Activated CD4-positive, alpha-beta T cell treated with anti-CD3 and anti-CD28 coated beads, Interleukin-2, Interleukin-4, amounts not matched to agents 100 ng/mL and 50 ng/mL, durations not matched to agents 16 hours and 8 hours (primary cell): Measurements from ENCODE around the gene RNASEH2A.
"Not testable (repeated sequence)": the region's sequence is repeated elsewhere in the genome, so short reads cannot be mapped to it uniquely, and the experiment has no call there.

Experiments used
- DNase-seq: peaks from one replicate; pipeline ENCODE4 v3.0.0-alpha.2; 2020; ENCODE audit warnings: low spot score

RNASEH2A gene

DNA sequence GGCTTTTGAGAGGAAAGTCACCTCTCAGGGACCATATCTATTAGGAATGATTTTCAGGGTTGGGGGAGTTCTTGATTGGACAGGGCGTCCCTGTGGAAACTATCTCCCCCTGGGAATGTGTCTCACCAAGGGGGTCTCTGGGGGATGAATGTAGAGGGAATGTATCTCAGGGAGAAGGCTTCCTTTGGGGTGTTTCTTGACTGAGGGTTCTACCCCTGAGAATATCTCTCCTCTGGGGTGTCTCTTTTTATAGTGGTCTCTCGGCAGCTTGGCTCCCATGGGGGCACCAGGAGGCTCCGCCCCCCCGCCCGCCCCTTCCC lies 27.0 kb downstream of the RNASEH2A start:
- DNase-seq: no peak

DNA sequence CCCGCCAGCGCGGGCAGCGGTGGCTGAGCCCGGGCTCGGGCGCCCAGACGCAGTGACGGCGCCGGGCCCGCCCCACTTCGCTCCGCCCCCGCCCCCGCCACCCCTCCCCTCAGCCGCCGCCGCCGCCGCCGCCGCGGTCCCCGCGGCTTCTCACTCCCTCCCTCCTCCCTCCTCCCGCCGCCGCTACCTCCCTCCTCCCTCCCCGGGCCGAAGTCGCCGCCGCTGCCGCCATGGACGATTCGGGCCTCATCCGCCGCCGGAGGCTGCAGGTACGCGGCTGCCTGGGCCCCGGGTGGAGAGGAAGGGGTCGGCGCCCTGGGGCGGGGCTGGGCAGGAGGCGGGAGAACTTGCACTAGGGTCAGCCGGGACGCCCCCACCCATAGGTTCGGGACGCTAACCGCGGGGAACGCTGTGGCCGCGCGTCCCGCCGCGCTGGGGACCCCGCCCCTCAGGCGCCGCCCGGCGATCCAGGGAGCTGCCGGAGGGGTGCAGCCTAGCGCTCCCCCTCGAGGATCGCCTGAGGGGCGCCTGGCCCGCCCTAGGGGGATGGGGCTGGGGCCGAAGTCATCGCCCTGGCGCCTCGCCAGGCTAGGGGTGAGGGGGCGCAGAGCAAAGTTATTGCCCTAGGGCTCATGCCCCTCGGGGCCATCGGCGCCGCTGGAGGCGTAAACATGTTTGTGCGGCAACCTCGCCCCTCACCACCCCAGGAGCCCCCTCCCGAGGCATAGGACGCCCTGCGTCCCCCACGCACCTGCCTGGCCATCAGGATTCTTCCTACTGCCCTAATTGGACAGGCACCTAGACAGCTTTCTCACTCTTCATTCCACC lies 27.6 kb downstream of the RNASEH2A start:
- DNase-seq: no peak

DNA sequence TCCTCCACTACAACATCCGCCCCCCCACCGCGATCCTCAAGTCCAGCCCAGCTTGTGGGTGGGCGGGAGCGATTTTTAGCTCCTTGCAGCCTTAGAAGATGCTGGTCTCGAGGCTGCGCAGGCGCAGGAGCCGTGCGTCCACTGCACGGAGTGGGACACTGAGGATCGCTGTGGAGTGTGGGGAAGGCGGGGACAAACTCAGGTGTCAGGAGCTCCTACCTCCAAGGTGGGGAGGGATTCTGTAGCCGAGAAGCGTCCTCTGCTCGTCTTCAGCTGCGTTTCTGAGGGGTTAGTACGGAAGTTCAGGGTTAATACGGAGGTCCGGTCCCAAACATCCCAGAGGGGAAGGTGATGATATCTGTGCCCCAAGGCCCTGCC lies 28.2 kb downstream of the RNASEH2A start, which contains the start of gene RTBDN:
Gene RTBDN (minus strand): TSS at position 14 of the 378 bp plus-strand sequence. CDS start 4,600 bp downstream, outside the sequence.
- no peak for DNase-seq

DNA sequence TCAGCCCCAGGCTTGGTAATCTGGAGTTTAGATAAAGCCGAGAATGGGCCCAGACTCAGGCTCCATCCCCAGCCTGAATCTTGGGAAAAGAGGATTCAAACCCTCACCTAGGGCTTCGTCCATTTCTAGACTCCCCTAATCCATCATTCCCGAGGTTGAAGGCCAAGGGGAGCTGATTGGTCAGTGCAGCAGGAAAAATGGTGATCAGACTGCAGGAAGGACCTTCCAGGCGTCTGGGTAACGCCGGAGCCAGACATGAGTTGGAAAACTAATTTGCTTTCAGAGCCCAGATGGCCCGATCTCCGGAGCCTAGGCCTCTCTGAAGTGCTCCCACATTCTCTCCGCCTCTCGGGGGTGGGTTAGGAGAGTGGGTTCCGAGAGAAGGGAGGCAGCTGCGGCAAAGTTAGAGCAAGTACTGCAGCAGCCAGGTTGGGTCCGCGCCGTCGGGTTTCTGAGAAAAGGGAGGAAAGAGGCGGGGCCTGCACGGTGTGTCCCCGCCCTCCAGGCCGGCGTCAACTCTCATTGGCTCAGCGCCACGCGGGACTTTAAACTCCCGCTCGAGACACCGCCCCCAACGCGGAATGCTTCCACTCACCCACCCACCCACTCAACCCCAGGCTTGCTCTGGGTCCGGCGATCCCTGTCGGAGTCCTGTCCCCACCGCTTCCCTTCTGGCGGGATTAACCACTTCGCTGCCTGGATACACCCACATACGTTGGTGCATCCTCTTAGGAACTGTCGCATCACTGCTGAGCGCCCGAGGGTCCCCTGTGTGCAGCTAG lies 28.8 kb downstream of the RNASEH2A start:
- DNase-seq: no peak

DNA sequence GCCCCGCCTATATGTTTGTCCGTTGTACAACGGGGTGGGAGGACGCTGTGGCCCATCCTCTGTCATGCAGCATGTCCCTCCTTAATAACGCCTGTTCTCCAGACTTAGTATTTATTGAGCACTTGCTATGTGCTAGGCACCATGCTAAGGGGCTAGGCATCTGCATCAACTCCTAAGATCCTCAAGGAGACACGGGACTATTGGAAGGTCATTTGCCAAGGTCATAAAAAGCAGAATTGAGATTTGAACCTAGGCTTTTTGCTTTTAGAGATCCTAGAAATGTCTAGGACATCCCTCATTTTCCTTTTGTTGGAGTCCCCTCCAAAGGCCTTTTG lies 30.1 kb downstream of the RNASEH2A start:
- no peak for DNase-seq

DNA sequence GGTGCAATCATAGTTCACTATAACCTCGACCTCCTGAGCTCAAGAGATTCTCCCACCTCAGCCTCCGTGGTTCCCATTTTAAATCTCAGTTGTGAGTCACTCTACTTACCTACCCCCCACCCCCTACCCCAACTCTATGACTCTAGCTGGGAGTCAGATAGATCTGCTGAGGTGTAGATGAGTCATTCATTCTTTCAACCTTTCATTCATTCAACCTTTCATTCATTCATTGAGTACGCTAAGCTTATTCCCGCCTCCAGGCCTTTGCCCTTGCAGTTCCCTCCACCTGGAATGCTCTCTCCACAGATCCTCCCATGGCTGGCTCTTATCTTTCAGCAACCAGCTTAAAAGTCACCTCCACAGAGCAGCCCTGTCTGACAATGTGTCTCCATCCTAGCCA lies 30.8 kb downstream of the RNASEH2A start:
- no peak for DNase-seq

DNA sequence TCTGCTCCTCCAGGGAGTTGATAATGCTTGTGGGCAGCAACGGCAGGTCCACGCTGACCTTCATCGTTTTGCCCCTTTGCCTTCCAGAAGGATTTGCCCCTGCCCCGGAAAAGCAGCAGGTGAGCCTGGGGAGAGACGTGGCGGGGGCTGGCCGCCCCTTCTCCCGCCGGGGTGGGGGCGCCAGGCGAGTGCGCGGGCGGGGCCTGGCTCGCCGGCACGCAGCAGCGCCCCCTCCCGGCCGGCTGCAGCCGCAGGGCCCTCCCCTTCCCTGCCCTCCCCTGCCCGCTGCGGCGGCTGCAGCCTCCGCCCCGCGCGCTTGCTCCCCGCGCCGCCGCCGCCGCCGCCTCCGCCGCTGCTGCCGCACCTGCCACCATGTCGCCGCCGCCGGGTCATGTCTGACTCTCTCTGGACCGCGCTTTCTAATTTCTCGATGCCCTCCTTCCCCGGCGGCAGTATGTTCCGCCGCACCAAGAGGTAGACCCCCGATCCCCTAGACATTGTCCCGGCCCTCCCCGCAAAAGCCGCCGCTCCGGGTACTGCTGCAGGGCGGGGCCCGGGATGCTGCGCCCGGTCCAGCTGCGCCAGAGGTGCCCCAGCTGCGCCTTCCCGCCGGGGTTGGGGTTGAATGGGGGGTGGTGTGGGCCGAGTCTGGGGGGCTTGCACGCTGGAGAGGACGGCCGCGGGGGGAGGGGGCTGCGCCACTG lies 31.9 kb downstream of the RNASEH2A start, which contains the start of gene MAST1:
Gene MAST1 (plus strand): TSS at position 334 of the 704 bp plus-strand sequence. CDS start 58 bp downstream, at position 392.
- no peak for DNase-seq

DNA sequence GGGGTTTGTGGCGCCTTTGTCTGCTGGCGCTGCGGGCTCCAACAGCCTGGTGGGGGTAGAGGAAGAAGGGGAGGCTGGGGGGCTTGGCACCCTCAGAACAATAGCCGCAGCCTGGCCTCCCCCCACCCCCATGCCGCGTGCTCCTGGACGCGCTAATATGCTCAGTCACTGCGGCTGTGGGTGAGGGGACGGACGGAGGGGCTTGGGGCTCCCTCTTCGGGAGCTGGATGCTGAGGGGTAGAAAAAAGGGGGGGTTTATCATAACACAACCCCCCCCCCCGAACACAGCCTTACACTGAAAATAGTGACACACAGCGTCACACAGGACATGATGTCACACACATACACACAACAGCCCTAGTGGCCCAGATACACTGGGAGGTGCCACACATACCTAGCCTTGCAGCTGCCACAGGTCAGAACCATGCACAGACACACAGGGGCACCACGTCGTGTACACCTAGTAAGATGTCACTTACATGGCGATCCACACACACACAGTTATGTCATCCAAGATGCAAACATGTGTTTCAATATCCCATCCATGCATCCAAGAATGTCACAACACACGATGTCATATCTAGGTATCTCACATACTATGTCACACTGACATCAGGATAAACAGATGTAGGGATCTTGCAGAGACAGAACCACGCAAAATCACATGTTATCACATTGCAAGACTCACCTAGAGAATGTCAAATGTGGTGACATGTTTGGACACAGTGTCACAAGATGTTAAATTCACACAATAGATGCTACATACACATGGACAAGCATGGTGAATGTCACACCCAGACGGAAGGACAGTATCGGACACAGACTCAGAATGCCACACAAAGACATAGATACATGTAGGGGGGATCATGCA lies 32.7 kb downstream of the RNASEH2A start:
- no peak for DNase-seq

DNA sequence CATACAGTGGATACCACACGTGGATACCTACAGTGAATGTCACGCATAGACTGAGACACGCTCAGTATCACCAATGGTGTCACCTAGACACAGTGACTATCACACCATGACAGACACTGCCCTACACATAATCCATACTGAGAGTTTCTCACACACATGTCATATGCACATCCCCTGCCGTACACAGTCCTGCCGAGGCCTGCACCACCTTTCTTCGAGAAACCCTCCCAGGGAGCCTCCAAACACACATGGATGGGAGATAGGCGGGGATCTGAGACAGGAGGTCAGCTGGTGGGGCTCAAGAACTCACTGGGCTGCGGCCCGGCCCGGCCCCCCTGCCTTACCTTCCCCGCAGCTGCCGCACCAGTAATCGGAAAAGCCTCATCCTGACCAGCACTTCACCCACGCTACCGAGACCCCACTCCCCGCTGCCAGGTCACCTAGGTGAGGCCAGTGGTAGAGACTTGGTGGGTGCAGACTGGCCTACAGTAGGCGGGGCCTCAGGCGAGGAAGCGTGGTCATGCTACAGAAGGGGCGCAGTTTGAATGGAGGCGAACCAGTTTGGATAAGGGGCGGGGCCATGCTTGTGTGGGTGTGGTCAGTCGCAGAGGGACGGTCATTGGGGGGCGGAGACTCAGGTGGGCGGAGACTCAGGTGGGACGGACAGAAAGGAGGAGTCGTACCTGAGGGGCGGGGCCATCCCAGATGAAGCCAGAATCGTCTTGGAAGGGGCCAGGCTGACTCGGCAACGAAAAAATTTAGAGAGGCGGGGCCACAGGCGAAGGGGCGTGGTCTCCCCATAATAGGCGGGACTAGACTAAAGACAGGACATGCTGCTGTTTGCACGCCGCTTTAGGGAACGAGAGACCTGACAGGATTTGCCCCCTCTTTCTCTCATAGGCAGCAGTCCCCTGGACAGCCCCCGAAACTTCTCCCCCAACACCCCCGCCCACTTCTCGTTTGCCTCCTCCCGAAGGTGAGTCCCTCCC lies 34.0 kb downstream of the RNASEH2A start:
- peak; percentile 67 for DNase-seq

DNA sequence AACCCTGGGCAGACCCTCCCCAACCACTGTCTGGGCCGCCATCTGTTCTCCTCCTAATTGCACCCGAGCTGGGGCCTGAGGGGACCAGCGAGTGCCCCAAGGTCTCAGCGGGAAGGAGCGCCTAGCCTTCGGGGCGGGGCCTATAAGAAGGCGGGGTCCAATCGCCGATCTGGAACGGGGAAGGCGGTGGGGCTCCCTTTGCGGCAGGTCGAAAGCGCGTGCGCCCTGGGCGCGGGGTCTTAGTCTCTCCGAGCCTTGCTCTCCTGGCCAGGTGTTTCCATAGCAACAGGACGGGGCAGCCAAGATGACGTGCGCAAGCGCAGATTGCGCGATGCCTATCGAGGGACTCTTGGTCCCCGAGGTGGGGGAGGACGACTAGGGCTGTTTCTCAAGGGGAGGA lies 34.7 kb downstream of the RNASEH2A start:
- no peak for DNase-seq

DNA sequence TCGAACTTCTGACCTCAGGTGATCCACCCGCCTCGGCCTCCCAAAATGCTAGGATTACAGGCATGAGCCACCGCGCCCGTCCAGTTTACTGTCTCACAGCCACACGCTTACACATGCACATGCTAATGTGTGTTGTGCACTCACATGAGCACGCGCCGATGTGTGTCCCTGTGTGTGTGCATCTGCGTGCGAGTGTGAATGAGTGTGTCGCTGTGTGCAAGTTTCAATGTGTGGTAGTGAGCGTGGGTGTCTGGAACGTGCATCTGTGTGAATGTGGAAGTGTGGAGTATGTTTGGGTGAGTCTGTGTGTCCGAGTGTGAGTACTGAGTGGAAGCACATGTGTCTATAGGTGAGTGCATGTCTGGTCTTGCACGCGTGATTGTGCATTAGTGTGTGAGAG lies 36.1 kb downstream of the RNASEH2A start:
- DNase-seq: no peak

DNA sequence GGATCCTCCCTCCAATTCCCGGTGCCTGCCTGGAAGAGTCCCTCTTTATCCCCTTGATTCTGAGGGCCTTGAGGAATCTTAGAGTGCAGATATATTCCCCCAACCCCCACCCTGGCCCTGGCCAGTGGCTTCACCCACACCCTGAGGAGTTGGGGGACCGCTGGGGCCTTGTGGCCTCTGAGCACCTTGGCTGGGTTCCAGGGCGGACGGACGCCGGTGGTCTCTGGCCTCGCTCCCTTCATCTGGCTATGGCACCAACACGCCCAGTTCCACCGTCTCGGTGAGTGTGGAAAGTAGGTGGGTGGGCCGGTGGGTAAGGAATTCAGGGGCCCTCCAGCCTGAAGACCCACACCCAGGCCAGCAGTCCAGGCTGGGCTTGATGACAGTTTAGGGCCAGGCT lies 36.9 kb downstream of the RNASEH2A start:
- DNase-seq: no peak

DNA sequence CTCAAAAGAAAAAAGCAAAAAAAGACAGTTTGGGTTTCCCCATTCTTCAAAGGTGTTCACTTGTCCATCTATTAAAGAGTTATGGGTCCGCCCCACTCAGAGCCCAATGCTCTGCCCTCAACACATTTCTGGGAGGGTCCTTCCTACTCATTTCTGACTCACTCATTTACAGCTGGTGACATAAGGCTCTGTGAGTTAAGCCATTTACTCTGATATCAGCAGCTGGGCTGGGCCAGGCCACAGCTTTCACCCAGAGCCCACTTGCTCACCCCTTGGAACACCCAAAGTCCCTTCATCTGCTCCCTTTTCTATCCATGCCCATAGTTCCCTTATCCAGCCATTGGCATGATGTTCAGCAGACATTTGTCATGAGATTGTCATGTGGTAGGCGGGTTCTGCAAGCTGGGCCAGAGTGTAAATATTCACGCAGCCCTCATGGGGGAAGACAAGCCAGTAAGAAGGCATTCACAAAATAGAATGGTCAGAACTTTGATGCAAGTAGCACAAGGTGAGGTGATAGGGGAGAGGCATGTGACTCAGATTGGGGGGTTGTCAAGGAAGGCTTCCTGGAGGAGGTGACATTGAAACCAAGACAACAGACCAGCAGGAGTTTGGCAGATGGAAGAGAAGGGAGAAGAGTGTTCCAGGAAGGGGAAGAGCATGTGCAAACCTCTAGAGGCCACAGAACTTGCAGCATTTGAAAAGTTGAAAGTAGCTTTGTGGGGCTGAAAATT lies 37.8 kb downstream of the RNASEH2A start:
- no peak for DNase-seq

DNA sequence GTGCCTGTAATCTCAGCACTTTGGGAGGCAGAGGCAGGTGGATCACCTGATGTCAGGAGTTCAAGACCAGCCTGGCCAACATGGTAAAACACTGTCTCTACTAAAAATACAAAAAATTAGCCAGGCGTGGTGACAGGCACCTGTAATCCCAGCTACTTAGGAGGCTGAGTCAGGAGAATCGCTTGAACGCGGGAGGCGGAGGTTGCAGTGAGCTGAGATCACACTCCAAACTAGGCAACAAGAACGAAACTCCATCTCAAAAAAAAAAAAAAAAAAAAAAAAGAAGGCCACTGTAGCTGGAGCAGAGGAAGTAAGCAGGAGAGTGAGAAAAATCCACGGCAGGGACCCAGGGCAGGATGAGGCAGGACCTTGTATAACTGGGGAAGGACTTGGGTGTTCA lies 40.2 kb downstream of the RNASEH2A start:
- not testable (repeated sequence) for DNase-seq

DNA sequence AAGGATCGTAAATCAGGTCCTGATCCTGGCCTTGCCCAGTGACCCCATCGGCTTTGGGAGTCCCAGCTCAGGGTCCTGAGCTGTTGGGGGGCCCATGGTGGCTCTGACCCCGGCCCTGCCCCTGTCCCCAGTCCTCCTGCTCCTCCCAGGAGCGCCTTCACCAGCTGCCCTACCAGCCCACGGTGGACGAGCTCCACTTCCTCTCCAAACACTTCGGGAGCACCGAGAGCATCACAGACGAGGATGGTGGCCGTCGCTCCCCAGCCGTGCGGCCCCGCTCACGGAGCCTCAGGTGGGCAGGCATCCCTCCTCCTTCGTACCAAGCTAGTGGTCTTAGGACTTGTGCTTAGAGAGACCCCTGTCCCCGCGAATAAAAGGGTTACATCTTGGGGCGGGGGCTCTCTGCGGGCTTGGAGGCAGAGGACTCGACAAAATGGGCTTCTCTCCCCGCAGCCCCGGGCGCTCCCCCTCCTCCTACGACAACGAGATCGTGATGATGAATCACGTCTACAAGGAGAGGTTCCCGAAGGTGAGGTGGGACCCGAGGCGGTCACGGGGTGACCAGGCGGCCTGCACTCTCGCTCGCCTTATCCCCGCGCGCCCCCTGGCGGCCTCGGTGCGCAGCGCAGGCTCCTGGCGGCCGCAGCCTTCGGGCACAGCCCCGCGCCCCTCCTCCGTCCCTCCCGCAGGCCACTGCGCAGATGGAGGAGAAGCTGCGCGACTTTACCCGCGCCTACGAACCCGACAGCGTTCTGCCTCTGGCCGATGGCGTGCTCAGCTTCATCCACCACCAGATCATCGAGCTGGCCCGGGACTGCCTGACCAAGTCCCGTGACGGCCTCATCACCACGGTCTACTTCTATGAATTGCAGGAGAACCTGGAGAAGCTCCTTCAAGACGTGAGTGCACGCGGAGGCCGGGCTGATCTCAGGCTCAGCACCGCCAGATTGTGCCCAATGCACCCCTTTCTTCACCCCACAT lies 41.1 kb downstream of the RNASEH2A start:
- peak; percentile 86 for DNase-seq

DNA sequence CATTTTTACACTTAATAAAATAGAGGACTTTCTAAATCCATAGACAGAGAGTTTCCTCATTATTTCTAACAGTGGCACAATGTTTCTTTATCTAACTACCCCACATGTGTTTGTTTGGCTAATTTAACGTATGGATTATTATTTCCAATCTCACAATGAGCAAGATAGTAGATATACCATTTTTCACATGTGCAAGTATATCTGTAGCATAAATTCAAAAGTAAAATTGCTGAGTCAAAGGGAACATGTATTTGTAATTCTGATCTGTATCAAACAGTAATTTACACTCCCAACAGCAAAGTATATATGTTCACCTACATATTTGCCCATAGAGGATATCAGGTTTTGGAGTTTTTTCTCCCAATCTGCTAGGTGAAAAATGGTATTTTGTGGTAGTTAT lies 50.3 kb downstream of the RNASEH2A start:
- no peak for DNase-seq

DNA sequence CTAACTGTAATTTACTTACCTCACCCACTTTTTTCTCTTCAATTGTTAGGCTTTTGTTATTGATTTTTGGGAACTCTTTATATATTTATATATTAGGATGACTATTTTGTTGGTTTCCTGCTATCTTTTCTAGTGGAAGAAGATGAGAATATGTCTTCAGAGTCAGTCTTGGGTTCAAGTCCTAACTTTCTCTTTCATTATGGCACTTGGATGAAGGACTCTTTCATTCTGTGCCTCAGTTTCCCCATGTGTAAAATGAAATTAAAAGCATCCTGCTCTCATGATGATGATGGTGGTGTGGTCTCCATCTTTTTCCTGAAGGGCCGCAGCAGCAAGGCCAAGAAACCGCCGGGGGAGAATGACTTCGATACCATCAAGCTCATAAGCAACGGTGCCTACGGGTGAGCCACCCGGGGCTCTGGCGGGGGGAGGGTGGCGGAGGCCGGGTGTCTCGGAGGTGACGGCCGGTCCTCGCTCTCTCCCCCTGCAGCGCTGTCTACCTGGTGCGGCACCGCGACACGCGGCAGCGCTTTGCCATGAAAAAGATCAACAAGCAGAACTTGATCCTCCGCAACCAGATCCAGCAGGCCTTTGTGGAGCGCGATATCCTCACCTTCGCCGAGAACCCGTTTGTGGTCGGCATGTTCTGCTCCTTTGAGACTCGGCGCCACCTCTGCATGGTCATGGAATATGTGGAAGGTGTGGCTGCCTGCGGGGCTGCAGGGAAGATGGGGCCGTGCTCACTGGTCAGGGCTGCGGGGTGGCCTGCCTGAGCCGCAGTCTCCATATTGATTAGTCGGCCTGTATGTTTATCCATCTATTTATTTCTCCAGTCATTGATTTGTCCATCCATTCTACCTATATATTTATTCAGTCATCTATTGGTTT lies 51.9 kb downstream of the RNASEH2A start:
- DNase-seq: no peak

DNA sequence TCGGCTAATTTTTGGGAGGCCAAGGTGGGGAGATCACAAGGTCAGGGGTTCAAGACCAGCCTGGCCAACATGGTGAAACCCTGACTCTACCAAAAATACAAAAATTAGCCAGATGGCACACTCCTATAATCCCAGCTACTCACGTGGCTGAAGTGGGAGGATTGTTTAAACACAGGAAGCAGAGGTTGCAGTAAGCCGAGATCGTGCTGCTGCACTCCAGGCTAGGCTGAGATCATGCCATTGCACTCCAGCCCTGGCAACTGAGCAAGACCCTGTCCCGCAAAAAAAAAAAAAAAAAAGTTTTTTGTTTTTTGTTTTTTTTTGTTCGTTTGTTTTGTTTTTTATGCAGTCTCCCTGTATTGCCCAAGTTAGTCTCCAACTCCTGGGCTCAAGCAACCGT lies 53.2 kb downstream of the RNASEH2A start:
- DNase-seq: no peak
